Liver (tissue), 3 donors: ENCODE data around the gene DLX4.

ENCODE experiments used
- TAF1 ChIP-seq: conservative IDR thresholded peaks from 2 replicates; pipeline ENCODE4 v1.6.1; 2016; ENCODE audit warnings: antibody characterized with exemption, mild to moderate bottlenecking
- TF ChIP-seq, protein P1 (sequence below): IDR thresholded peaks from 2 replicates; pipeline ENCODE4 v1.6.1; 2016; ENCODE audit warnings: antibody characterized with exemption, mild to moderate bottlenecking
- TF ChIP-seq, protein P2 (sequence below): fragments of 150-350 bp; IDR thresholded peaks from 2 replicates; pipeline ENCODE4 v1.5.1; 2017; ENCODE audit warnings: improper control_type of control experiment, low read depth, low read length; ENCODE audit not compliant: missing input control
- TF ChIP-seq, protein P3 (sequence below): IDR thresholded peaks from 2 replicates; pipeline ENCODE4 v1.6.1; 2016; ENCODE audit warnings: antibody characterized with exemption
- donor health status: healthy.
- donor health status: healthy.

DNA sequence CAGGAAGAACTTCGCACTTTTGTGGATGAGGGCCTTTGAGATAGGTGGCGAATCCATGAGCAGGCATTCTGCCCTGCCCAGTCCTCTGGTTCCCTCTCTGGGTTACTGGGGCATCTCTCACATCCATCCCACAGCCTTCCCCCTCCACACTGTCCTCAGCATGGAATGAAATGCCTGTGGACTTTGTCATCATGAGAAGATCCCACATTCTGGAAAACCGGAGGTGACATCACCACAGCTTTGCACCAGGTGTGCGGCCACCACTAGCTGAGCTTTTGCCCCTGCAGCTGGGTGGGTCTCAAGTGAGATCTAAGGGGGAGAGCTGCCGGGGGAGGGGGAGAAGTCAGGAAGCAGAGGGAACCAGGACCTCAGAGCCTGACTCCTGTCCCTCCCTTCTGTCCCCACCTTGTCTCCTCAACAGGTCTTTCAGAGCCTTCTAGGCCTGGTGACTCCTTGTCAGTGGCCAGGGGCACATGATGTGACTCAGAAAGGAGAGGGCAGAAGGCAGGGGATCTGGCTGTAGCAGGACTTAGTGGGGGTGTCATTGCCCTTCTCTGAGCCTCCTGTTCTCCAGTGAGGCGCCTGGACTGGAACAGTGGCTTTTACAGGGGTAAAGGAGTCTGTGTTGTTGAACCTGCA, 40.0 kb upstream of the DLX4 start:
- TF ChIP-seq, protein P1, sequence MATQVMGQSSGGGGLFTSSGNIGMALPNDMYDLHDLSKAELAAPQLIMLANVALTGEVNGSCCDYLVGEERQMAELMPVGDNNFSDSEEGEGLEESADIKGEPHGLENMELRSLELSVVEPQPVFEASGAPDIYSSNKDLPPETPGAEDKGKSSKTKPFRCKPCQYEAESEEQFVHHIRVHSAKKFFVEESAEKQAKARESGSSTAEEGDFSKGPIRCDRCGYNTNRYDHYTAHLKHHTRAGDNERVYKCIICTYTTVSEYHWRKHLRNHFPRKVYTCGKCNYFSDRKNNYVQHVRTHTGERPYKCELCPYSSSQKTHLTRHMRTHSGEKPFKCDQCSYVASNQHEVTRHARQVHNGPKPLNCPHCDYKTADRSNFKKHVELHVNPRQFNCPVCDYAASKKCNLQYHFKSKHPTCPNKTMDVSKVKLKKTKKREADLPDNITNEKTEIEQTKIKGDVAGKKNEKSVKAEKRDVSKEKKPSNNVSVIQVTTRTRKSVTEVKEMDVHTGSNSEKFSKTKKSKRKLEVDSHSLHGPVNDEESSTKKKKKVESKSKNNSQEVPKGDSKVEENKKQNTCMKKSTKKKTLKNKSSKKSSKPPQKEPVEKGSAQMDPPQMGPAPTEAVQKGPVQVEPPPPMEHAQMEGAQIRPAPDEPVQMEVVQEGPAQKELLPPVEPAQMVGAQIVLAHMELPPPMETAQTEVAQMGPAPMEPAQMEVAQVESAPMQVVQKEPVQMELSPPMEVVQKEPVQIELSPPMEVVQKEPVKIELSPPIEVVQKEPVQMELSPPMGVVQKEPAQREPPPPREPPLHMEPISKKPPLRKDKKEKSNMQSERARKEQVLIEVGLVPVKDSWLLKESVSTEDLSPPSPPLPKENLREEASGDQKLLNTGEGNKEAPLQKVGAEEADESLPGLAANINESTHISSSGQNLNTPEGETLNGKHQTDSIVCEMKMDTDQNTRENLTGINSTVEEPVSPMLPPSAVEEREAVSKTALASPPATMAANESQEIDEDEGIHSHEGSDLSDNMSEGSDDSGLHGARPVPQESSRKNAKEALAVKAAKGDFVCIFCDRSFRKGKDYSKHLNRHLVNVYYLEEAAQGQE: no peak
- no peak for TF ChIP-seq TAF1
- TF ChIP-seq, protein P2, sequence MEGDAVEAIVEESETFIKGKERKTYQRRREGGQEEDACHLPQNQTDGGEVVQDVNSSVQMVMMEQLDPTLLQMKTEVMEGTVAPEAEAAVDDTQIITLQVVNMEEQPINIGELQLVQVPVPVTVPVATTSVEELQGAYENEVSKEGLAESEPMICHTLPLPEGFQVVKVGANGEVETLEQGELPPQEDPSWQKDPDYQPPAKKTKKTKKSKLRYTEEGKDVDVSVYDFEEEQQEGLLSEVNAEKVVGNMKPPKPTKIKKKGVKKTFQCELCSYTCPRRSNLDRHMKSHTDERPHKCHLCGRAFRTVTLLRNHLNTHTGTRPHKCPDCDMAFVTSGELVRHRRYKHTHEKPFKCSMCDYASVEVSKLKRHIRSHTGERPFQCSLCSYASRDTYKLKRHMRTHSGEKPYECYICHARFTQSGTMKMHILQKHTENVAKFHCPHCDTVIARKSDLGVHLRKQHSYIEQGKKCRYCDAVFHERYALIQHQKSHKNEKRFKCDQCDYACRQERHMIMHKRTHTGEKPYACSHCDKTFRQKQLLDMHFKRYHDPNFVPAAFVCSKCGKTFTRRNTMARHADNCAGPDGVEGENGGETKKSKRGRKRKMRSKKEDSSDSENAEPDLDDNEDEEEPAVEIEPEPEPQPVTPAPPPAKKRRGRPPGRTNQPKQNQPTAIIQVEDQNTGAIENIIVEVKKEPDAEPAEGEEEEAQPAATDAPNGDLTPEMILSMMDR: no peak
- TF ChIP-seq, protein P3, sequence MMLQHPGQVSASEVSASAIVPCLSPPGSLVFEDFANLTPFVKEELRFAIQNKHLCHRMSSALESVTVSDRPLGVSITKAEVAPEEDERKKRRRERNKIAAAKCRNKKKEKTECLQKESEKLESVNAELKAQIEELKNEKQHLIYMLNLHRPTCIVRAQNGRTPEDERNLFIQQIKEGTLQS: no peak
